DMS53 (cell line): ENCODE data around the gene TMEM273.

Experiments
- DNase-seq: peaks from one replicate; lab custom pipeline; 2025; lab: John Stamatoyannopoulos, UW

The TMEM273 gene

GRCh38 chr10:49176310-49177268 lies 11.6 kb downstream of the TMEM273 start:
- no peak for DNase-seq

GRCh38 chr10:49175587-49176309 lies 12.4 kb downstream of the TMEM273 start:
- DNase-seq = no peak

- no peak for DNase-seq
Measured at GRCh38 chr10:49174926-49175500, 13.2 kb downstream of the TMEM273 start.

GRCh38 chr10:49174261-49174925 lies 13.8 kb downstream of the TMEM273 start:
- no peak for DNase-seq

GRCh38 chr10:49173853-49174252 lies 14.3 kb downstream of the TMEM273 start:
- no peak for DNase-seq

GRCh38 chr10:49173201-49173772 lies 14.9 kb downstream of the TMEM273 start:
- DNase-seq = no peak

GRCh38 chr10:49172777-49173132 lies 15.4 kb downstream of the TMEM273 start:
- no peak for DNase-seq

- DNase-seq = no peak
Measured at GRCh38 chr10:49172061-49172776, 16.0 kb downstream of the TMEM273 start.

GRCh38 chr10:49171326-49172060 lies 16.7 kb downstream of the TMEM273 start:
- no peak for DNase-seq

- DNase-seq = no peak
Measured at GRCh38 chr10:49170632-49171325, 17.4 kb downstream of the TMEM273 start.

- DNase-seq = no peak
Measured at GRCh38 chr10:49169776-49170175, 18.4 kb downstream of the TMEM273 start.

GRCh38 chr10:49168831-49169500 lies 19.2 kb downstream of the TMEM273 start:
- DNase-seq = no peak

GRCh38 chr10:49168171-49168540 lies 20.0 kb downstream of the TMEM273 start:
- DNase-seq = no peak

GRCh38 chr10:49167425-49168170 lies 20.6 kb downstream of the TMEM273 start:
- DNase-seq = no peak

GRCh38 chr10:49166484-49167400 lies 21.4 kb downstream of the TMEM273 start:
- no peak for DNase-seq

GRCh38 chr10:49165821-49166483 lies 22.2 kb downstream of the TMEM273 start:
- DNase-seq = no peak

GRCh38 chr10:49165259-49165658 lies 22.9 kb downstream of the TMEM273 start:
- DNase-seq = no peak
